ENCODE results near the gene LIFR.
"Not testable (repeated sequence)": the region's sequence is repeated elsewhere in the genome, so short reads cannot be mapped to it uniquely, and the experiment has no call there.

LIFR gene

DNA sequence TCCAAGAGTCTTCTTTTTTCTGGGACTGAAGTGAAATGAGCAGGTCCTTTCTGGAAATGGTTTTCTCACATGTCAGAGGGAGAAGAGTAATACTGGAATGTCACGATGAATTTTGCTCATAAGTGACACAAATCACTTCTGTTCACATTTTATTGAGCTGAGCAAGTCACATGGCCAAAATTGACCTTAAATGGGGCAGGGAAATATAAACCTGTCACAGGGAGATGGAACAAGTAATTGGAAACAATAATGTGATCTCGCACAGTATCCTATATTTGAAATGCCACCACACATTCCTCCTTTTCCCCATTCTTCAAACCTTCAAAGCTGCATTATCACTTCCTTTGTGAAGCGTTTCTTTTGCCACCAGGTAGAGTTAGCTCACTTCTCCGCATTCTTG lies 25.2 kb upstream of the LIFR start:
- DNase-seq (ENCODE audit: low read depth in 2 of 3, low spot score in 1 of 3), result no peak

DNA sequence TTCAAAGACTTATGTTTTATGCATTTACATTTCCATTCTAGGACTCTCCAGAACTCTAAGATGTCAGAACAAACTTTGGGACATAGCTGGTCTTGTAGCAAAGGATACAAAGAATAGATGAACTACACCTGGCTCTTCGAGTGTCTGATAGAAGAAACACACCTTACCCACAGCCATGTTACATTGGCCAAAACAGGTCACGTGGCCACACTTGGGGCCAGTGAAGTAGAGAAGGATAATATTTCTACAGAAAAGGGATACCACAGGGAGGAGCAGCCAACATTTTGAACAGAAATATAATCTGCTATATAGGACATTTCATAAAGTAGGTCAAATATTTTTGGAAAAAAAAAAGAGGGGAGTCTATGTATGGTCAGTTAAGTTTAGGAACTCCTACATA lies 22.7 kb upstream of the LIFR start:
- no peak for DNase-seq (ENCODE audit: low read depth in 2 of 3, low spot score in 1 of 3)

DNA sequence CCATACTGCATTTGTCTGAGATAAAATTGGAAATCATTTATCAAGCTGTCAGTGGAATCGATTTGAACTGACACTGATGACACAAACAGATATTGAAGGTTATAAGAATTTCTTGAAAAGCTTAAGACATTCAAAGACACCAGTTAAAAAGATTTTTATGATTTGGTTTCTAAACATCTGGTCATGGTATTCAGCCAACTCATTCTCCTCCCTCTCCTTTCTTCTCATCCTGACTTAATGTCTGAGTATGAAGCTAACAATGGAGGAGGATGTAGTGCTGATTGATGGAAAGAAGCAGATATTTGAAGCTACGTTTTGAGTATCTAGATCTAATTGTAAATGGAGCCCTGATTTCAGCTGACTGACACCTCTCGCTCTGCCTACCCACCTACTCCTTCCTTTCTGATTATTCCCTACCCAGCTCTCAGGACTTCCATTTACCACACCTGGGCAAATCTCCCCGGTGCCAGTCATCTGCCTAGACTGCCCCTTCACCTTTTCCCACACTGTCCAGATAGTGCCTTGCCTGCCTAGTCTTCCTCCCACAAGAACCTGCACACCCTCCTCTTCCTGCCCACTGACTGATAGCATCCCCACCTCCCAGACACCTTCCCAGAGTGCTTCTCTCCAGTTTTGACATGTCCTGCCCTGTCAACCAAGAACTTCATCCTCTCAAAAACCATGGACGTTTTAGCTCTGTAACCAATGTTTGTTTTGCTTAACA lies 20.7 kb upstream of the LIFR start:
- no peak for DNase-seq (ENCODE audit: low read depth in 2 of 3, low spot score in 1 of 3)

DNA sequence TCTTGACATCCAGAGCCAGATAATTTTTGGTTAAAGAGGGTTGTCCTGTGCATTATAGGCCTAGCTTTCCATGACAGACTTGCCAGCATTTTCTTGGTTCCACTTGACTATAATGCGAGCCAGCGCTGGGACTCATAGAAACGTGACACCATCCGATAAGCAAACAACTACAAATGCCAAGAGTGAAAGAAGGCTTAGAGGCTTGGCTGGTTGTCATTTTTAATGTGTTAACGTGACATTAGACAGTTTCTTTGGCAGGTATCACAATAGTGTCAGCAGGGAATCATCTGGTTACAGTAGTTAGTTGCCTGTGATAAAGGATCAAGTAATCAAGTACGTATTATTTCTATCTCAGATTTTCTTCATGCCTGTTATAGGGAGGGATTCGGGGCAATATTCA lies 20.0 kb upstream of the LIFR start:
- no peak for DNase-seq (ENCODE audit: low read depth in 2 of 3, low spot score in 1 of 3)

DNA sequence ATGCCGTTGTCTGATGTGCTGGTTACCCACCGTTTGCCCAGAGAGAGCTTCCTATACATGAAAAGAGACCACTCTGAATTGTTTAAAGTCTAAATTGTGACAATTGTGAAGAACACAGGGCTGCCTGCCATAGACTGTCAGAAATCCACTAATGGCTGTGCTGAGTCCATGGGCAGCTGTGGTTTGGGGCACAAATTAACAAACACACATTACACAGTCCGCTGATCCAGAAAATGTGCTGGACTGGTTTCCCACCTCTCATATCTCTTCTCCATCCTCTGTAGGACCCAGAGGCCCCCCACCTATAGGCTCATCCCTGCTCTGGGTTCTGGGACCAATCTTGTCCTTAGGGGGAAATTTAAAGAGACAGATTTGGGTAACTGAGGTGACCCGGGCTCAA lies 19.0 kb upstream of the LIFR start:
- DNase-seq (ENCODE audit: low read depth in 2 of 3, low spot score in 1 of 3), result no peak

DNA sequence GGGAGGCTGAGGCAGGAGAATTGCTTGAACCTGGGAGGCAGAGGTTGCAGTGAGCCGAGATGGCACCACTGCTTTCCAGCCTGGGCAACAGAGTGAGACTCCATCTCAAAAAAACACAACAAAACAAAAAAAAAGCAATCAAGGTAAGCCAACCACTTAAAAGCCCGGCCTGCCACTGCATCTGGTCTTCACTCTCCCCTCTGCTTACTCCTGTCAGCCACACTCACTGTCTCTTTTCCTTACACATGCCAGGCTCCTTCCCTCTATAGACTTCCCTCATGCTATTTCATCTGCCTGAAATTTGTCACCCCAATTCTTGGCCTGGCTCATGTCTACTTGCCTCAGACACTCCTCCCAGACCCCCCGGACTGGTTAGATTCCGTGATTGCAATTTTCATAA lies 17.6 kb upstream of the LIFR start:
- no peak for DNase-seq (ENCODE audit: low read depth in 2 of 3, low spot score in 1 of 3)

DNA sequence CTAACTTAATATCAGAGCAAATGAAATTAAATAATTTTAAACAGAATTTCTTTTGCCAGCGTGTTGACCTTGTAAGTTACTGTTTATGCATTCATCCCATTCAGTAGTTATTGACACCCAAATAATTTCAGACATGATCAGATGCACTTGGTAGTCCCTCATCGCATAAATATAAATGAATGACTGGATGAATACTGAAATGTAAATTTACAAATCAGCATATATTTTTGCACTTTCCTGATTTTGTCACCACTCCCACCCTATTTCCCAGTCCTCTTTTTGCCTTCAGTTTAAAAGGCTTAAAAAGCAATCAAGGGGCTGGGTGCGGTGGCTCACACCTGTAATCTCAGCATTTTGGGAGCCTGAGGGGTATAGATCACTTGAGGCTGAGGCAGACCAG lies 17.1 kb upstream of the LIFR start:
- DNase-seq (ENCODE audit: low read depth in 2 of 3, low spot score in 1 of 3), result no peak

DNA sequence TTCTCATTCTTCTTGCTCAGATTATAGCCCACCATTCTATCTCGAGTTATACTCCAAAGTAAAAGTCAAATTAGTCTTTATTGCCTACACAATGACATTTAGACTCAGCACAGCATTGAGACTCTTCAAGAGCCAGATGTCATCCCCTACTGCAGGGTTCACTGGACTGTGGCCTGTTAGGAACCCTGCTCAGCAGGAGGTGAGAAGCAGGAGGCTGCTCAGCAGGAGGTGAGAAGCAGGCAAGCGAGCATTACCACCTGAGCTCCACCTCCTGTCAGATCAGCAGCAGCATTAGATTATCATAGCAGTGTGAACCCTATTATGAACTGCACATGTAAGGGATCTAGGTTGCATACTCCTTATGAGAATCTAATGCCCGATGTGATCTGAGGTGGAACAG lies 12.7 kb upstream of the LIFR start:
- DNase-seq (ENCODE audit: low read depth in 2 of 3, low spot score in 1 of 3), result no peak

DNA sequence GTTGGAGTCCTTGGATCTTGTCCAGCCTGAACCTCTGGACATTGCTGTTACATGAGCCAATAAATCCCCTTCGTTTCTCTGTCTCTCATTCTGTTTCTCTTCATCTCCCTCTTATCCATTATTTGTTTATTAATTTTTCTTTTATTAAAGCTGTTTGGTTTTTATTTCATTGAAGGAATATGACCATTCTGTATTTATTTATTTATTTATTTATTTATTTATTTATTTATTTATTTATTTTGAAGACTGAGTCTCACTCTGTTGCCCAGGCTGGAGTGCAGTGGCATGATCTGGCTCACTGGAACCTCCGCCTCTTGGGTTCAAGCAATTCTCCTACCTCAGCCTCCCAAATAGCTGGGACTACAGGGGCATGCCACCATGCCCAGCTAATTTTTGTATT lies 10.9 kb upstream of the LIFR start:
- DNase-seq (ENCODE audit: low read depth in 2 of 3, low spot score in 1 of 3), result not testable (repeated sequence)

DNA sequence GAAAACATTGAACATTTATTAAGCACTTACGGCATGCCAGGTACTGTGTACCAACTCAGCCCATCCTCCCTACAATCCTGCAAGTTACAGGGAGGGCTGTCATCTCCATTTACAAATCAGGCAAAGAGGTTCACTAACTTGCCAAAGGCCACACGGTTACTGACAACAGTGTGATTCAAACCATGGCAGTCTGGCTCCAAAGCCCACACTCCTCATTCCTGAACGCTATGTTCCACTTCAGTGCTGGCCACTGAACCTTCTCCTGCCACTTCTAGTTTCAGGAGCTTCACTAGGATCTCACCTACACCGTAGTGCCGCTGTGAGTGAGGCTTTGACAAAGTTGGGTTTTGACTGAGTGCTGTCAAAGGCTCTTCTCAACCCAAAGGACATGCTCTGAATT lies 7.2 kb upstream of the LIFR start:
- no peak for DNase-seq (ENCODE audit: low read depth in 2 of 3, low spot score in 1 of 3)

DNA sequence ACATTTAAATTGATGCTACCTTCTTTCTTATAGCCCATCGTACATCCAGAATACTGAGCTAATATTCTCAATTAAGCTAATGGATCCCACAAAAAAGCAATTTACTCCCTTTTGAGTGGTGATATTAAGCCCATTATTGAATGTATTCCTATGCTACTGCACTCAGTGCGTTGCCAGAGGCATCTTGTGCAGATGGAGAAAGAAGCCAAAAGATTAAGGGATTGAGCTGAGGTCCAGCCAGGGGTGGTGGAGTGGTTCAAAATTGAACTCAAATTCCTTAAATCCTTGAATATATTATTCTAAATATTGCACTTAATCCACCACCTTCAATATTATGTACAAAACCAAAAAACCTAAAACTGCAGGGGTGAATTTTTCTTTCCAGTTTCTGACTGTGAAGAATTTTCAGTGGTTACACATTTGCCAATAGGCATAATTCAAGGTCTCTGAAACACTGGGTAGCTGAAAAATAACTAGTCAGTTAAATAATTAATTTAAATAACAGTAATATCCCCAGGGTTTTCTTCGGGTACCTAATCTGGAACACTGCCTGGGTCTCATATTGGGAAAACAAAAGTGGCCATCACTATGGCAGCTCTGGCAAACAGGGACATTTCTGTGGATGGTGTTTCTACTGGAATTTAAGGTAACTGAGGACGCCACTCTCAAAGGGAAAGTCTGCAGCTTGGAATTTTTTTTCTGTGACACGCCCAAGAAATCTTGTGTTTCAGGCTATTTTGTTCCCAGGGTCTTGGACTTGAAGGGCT lies 6.2 kb upstream of the LIFR start:
- DNase-seq (ENCODE audit: low read depth in 2 of 3, low spot score in 1 of 3), result no peak

DNA sequence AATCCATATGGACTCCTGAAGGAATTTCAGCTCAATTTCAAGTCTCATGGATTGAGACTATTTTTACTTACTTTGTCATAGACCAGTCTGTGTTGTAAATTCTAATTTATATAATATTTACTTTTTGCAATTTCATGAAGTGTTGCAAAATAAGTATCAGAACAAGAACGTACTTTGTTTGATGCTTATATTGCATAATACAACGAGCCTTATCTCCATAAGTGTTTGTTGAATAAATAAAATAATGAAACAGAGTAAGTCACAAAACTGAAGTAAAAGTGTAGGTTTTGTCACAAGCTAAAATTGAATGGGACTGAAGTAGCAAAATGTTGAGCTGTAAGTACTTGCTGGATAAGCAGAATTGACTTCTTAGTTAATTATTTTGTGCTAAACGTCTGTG lies 3.0 kb upstream of the LIFR start:
- no peak for DNase-seq (ENCODE audit: low read depth in 2 of 3, low spot score in 1 of 3)

DNA sequence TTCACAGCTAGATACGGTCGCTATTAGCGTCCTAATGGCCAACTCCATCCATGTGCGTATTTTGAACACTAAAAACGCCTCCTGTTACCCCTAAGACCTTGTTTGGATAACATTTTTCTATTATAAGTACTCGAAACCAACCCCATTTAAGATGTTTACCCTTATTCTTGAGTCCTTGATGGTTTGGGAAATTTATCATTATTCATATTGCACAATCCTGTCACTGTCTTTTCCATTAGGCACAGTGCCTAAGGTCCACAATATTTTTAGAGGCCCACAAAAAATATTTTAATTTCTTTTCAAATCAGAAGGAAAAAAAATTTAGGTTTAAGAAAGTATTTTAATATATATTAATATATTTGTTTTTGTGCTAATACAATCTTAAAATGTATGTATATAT lies 1.3 kb upstream of the LIFR start:
- no peak for DNase-seq (ENCODE audit: low read depth in 2 of 3, low spot score in 1 of 3)

DNA sequence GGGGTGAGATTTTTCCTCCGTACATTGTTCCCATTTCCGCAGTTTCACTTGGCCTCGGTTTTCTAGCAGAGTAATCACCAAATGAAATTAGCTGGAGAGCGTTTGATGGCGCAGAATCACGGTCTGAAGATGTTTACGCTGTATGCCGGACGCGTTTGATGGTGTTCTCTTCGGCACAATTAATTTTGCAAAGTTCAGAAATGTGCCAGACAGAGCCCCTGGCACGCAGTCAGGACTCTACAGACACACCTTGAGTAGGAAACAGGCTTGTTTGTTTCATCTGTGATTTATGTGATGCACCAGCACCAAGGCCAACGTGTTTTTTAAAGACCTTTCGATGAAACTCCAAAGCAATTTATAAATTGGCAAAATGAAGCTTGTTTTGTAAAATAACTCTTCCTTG lies 863 bp upstream of the LIFR start:
- no peak for DNase-seq (ENCODE audit: low read depth in 2 of 3, low spot score in 1 of 3)

DNA sequence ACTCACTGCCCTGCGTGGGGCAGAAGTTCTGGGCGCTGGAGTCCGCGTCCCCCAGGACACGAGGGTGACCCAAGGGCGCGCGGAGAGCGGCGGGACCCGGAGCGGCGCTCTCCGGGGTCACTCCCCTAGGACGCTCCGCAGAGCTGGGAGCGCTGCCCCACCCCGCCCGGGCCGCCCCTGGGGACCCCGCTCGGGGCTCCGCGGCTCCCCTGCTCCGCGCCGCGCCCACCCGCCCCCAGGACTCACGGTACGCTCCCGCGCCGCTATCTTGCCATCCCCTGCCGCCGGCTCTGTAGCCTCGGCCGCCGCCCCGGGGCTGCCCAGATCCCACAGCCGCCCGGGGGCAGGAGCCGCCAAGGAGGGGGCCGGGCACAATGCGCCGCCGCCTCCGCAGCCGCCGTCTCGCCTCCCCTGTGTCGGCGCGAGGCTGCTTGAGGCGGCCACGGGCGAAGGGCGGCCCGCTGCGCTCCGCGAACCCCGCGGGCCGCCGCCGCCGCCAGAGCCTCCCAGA lies 303 bp downstream of the LIFR start:
- DNase-seq (ENCODE audit: low read depth in 2 of 3, low spot score in 1 of 3), result no peak

DNA sequence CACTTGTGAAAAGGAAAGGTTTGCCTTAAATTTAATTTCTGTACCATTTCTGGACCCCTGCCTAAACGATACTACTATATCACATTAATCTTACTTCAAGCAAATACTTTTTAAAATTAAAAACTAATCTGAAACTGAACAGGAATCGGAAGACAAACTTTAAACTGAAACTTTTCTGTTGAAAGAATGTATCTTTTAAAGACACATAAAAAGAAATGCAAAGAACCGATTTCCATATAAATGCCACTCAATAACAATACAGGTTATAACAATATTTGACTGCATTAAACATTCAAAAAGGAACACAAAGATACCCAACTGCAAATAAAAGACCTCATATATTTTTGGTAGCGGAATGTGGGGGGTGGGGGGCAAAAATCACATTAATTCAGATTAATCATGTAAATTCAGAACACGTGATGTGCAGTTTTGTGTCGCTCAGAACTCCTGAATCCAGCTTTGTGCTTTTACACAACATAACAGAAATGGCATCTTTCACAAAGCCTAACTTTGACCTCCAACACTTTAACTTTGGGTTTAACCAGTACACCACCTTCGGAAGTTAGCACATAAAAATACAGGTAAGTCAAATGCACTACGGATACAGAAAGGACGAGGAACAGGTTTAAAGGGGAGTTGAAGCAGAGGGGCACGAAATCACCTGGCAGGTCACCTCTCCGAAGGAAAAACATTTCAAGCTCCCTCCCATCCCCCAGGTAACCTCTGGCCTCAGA lies 925 bp downstream of the LIFR start:
- DNase-seq (ENCODE audit: low read depth in 2 of 3, low spot score in 1 of 3), result no peak

DNA sequence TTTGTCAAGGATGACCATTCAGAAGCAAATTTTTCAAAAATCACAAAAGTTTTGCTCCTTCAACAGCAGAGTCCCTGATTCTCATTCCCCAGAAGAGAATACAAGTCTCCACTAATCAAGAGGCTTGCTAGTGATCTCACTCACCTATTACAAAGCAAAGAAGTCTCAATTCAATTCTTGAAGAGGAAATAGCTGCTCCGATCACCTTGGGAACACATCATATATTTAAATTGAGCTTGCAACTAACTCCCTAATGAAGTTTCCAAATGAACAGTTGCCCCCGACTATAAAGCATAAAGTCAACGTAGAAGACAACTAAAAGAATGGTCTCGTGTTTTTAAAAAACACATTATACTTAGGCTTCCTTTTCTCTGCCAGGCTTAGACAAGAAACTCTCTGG lies 1.6 kb downstream of the LIFR start:
- DNase-seq (ENCODE audit: low read depth in 2 of 3, low spot score in 1 of 3), result no peak

DNA sequence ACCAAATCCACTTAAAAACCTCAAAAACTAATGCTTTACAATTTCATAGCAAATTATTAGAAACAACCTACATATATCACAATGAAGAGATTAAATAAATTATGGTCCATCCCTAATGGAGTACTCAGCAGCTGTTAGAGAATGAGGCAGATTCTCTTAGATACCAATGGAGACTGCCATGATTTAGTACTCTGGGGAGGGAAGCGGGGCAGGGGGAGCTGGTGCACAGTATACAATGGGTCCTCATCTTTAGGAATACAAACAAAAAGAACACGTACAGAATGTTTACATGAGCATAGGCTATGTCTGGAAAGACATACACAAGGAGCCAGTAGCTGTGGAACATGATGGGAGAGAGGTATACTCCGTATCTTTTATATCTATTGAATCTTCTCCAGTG lies 2.0 kb downstream of the LIFR start:
- DNase-seq (ENCODE audit: low read depth in 2 of 3, low spot score in 1 of 3), result no peak

DNA sequence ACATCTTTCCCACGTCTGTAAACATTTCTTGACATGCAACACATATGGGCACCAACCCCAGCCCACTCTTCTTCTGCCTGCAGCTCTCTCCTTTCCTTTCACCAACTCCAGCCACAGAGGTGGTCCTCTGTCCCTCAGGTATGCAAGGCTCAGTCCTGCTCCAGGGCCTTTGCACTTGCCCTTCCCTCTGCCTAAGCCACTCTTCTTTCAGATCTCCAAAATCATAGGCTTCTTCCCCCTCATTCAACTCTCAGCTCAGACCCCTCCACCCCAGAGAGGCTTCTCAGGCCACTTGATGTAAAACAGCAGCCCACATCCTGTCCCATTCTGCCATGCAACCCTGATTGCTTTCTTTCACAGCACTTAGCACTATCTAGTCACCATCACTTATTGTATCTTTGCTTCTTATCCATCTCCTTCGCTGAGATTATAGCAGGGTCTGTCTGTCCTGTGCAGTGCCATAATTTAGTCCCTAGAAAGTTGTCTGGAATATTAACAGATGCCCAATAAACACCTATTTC lies 3.4 kb downstream of the LIFR start:
- no peak for DNase-seq (ENCODE audit: low read depth in 2 of 3, low spot score in 1 of 3)

DNA sequence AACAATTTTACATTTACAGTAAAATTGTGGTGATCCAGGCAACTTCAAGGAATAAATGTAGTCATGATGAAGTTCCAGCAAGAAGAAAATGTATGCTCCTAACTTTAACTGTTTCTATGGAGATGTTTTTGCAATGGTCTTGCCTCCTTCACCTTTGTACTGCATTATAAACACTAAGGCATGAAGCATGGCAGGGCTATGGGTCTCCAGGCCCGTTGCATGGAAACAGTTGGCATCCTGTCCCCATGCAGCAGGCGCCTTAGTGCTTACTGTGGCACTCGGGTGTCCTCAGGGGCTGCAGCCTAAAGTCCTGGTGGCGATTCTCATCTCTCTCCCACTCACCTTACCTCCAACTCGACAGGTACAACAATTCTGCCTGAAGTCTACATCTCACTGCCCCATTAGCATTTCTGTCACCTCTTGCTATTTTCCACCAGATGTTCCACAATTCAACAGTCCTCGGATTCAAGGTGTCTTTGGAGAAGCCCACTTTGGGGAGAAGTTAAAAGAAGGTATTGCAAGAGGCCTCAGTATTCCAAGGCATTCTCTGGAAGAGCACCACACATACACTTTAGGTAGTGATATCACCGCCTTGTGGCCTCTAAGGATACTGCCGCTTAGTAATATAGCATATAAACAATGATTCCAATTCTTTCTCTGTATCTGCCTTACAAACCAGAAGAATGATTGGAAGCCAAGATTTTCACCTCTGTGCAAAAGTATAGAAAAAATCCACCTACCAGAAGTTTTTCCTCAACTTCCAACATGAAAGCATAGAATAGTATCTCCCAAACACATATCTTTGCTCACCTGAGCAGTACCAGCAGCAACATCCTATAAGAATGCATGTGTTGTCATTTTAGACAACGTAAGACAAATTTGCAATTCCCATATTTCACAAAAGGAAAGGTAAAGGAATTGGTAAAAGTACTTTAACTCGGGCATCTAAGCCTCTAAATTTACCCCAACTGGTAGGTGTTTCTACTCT lies 5.1 kb downstream of the LIFR start:
- no peak for DNase-seq (ENCODE audit: low read depth in 2 of 3, low spot score in 1 of 3)

Data from stimulated activated CD4-positive, alpha-beta T cell treated with anti-CD3 and anti-CD28 coated beads, Interleukin-12 subunit alpha, Interleukin-12 subunit beta, amount 100 ng/mL, for 48 hours (primary cell).